HEK293 (cell line): Measurements from ENCODE around the gene WDR86.

Experiments
- CTCF ChIA-PET: fragments of 350-600 bp; formaldehyde crosslinking; extraction: SDS; loops from one replicate; lab custom pipeline; 2021; ENCODE audit warnings: antibody characterized with exemption; lab: Yijun Ruan, JAX
- POLR2A ChIA-PET: fragments of 300-600 bp; formaldehyde crosslinking; extraction: SDS; loops from one replicate; lab custom pipeline; 2020; ENCODE audit warnings: antibody characterized with exemption, inconsistent platforms; lab: Yijun Ruan, JAX
- H3K27ac ChIP-seq: fragments of 200-500 bp; sonication (Bioruptor generic); 2 replicates; pipeline ENCODE4 v1.5.1; 2014; ENCODE audit warnings: low read depth, low read length, control low read depth, inconsistent platforms; ENCODE audit errors: extremely low read depth
- H3K36me3 ChIP-seq, 2 experiments: fragments of 200-500 bp in 1 of 2; sonication (Bioruptor generic) in 1 of 2; 1 replicate in 1 of 2; 2 replicates in 1 of 2; pipeline ENCODE4 v1.5.1; 2014 to 2017; ENCODE audit warnings: inconsistent platforms in 2 of 2, low read length in 2 of 2; ENCODE audit not compliant: control insufficient read depth in 2 of 2, insufficient read depth in 1 of 2
- H3K4me1 ChIP-seq: fragments of 200-500 bp; sonication (Bioruptor generic); 2 replicates; pipeline ENCODE4 v1.5.1; 2014; ENCODE audit warnings: mild to moderate bottlenecking, low read length, inconsistent platforms; ENCODE audit not compliant: control insufficient read depth, insufficient read depth
- H3K4me3 ChIP-seq: 2 replicates; pipeline ENCODE4 v1.5.1; 2011; ENCODE audit warnings: low read depth, mild to moderate bottlenecking, control low read depth, low read length, moderate library complexity
- H3K9me3 ChIP-seq: fragments of 200-500 bp; sonication (Bioruptor generic); 2 replicates; pipeline ENCODE4 v1.5.1; 2014; ENCODE audit warnings: low read depth, low read length, inconsistent platforms; ENCODE audit not compliant: control insufficient read depth, insufficient read depth
- FEZF1 ChIP-seq: fragments of 450-650 bp; formaldehyde crosslinking; IDR thresholded peaks from 2 replicates; pipeline ENCODE4 v1.5.1; 2016; ENCODE audit warnings: missing biosample characterization, missing genetic modification characterization
- HOXA7 ChIP-seq: sonication (generic); formaldehyde crosslinking; IDR thresholded peaks from 2 replicates; pipeline ENCODE4 v1.8.1; 2022; ENCODE audit warnings: missing genetic modification reagents, borderline replicate concordance
- KLF9 ChIP-seq: fragments of 450-650 bp; formaldehyde crosslinking; IDR thresholded peaks from 2 replicates; pipeline ENCODE4 v1.5.1; 2016; ENCODE audit warnings: missing biosample characterization, missing genetic modification characterization, low read depth
- PRDM1 ChIP-seq: fragments of 450-650 bp; formaldehyde crosslinking; IDR thresholded peaks from 2 replicates; pipeline ENCODE4; 2016; ENCODE audit warnings: missing biosample characterization, missing genetic modification characterization
- SETDB1 ChIP-seq: IDR thresholded peaks from one replicate; pipeline ENCODE4 v1.6.1; 2017; ENCODE audit warnings: mild to moderate bottlenecking, low read length, moderate library complexity, mixed read lengths; ENCODE audit not compliant: insufficient read length
- WT1 ChIP-seq: fragments of 450-650 bp; formaldehyde crosslinking; IDR thresholded peaks from 2 replicates; pipeline ENCODE4 v1.5.1; 2016; ENCODE audit warnings: missing biosample characterization, missing genetic modification characterization
- ZBTB1 ChIP-seq: fragments of 450-650 bp; formaldehyde crosslinking; IDR thresholded peaks from 2 replicates; pipeline ENCODE4 v1.5.1; 2016; ENCODE audit warnings: missing biosample characterization, missing genetic modification characterization
- ZBTB10 ChIP-seq: fragments of 450-650 bp; formaldehyde crosslinking; IDR thresholded peaks from 2 replicates; pipeline ENCODE4 v1.5.1; 2016; ENCODE audit warnings: missing biosample characterization, missing genetic modification characterization
- ZEB2 ChIP-seq: fragments of 450-650 bp; formaldehyde crosslinking; IDR thresholded peaks from 2 replicates; pipeline ENCODE4 v1.5.1; 2016; ENCODE audit warnings: missing biosample characterization, missing genetic modification characterization
- ZNF121 ChIP-seq: fragments of 450-650 bp; formaldehyde crosslinking; IDR thresholded peaks from 2 replicates; pipeline ENCODE4 v1.5.1; 2016; ENCODE audit warnings: missing biosample characterization, missing genetic modification characterization
- ZNF138 ChIP-seq: fragments of 450-650 bp; formaldehyde crosslinking; IDR thresholded peaks from 2 replicates; pipeline ENCODE4 v1.5.1; 2016; ENCODE audit warnings: missing biosample characterization, missing genetic modification characterization, borderline replicate concordance
- ZNF362 ChIP-seq: fragments of 450-650 bp; formaldehyde crosslinking; IDR thresholded peaks from 2 replicates; pipeline ENCODE4 v1.5.1; 2016; ENCODE audit warnings: missing biosample characterization, missing genetic modification characterization
- ZNF391 ChIP-seq: fragments of 450-650 bp; formaldehyde crosslinking; IDR thresholded peaks from 2 replicates; pipeline ENCODE4 v1.5.1; 2016; ENCODE audit warnings: low read depth, missing biosample characterization, missing genetic modification characterization, borderline replicate concordance
- ZNF488 ChIP-seq: fragments of 450-650 bp; formaldehyde crosslinking; IDR thresholded peaks from 2 replicates; pipeline ENCODE4 v1.5.1; 2016; ENCODE audit warnings: missing biosample characterization, missing genetic modification characterization
- ZNF621 ChIP-seq: fragments of 450-650 bp; formaldehyde crosslinking; IDR thresholded peaks from 2 replicates; pipeline ENCODE4 v1.5.1; 2017; ENCODE audit warnings: missing biosample characterization, missing genetic modification characterization
- ZNF692 ChIP-seq: fragments of 450-650 bp; formaldehyde crosslinking; IDR thresholded peaks from 2 replicates; pipeline ENCODE4 v1.5.1; 2016; ENCODE audit warnings: missing biosample characterization, missing genetic modification characterization
- ZNF785 ChIP-seq: fragments of 450-650 bp; formaldehyde crosslinking; IDR thresholded peaks from 2 replicates; pipeline ENCODE4 v1.5.1; 2016; ENCODE audit warnings: missing biosample characterization, missing genetic modification characterization
- ZSCAN4 ChIP-seq: fragments of 450-650 bp; formaldehyde crosslinking; IDR thresholded peaks from 2 replicates; pipeline ENCODE4 v1.5.1; 2017; ENCODE audit warnings: missing biosample characterization, missing genetic modification characterization
- TF ChIP-seq, protein P1 (sequence below): fragments of 450-650 bp; formaldehyde crosslinking; IDR thresholded peaks from 2 replicates; pipeline ENCODE4 v1.5.0; 2017; ENCODE audit warnings: missing biosample characterization, missing genetic modification characterization, borderline replicate concordance

The WDR86 gene

GRCh38 chr7:151366166-151366879, 43.5 kb downstream of the WDR86 start:
- Histone ChIP-seq H3K4me3 (no peak overlapping the region), H3K27ac (no peak overlapping the region), H3K36me3 (peaks cover 15 to 50% of the 10 kb centered on the region in 2 experiments), H3K9me3 (no peaks in the 10 kb centered on the region)
- ChIA-PET POLR2A (no interaction called here), CTCF (interaction anchor here (0.6 to 1.2 kb wide), 12 partner anchors 13 to 415 kb away, joined by 3 to 5 read pairs (median 4); no protein-coding TSS in a partner anchor)
- TF ChIP-seq ZBTB1 (tag by site-specific recombination) (no peak), ZNF488 (tag by site-specific recombination) (no peak), ZEB2 (tag by site-specific recombination) (no peak), HOXA7 (CRISPR knock-in tag) (no peak), ZBTB10 (tag by site-specific recombination) (no peak), ZNF121 (tag by site-specific recombination) (no peak), ZNF692 (tag by site-specific recombination) (no peak), FEZF1 (tag by site-specific recombination) (no peak)
- TF ChIP-seq, all 188 proteins: peak for 0
- no peaks in the 10 kb centered on the region for H3K4me1 ChIP-seq

DNA sequence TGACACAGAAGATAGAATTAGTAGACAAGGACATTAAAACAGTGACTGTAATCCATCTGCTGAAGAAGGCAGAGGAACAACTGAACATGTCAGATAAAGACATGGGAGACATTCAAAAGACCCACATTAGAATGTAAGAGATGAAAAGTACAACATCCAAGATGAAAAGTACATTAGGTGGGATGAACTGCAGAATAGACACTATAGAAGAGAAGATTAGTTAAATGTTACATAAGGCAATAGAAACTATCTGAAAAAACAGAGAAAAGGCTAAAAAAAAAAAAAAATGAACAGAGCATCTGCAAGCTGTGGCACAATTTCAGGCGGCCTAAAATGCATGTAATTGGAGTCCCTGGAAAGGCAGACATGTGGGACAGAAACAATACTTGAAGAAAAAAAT, 46.7 kb downstream of the WDR86 start:
- no peaks in the 10 kb centered on the region for H3K9me3 ChIP-seq
- H3K36me3 ChIP-seq: peaks cover 11 to 43% of the 10 kb centered on the region in 2 experiments
- no peak overlapping the region for H3K27ac ChIP-seq
- H3K4me3 ChIP-seq: no peak overlapping the region
- CTCF ChIA-PET: interaction anchor here (0.6 to 1.6 kb wide), 5 partner anchors 10 to 572 kb away, joined by 3 to 7 read pairs (median 4); no protein-coding TSS in a partner anchor
- no peaks in the 10 kb centered on the region for H3K4me1 ChIP-seq
- POLR2A ChIA-PET: no interaction called here
- no peak for TF ChIP-seq WT1 (tag by site-specific recombination)
- no peak for TF ChIP-seq ZNF621
- TF ChIP-seq SETDB1: peak; percentile 59
- 0 out of 2 replicates have a peak, but pooled peaks have one; percentile 48 for TF ChIP-seq ZNF362 (tag by site-specific recombination)

GRCh38 chr7:151361193-151361959, 48.5 kb downstream of the WDR86 start:
- Histone ChIP-seq H3K27ac (no peak overlapping the region), H3K36me3 (peaks cover 26 to 59% of the 10 kb centered on the region in 2 experiments), H3K4me1 (no peaks in the 10 kb centered on the region), H3K9me3 (no peaks in the 10 kb centered on the region), H3K4me3 (no peak overlapping the region)
- POLR2A ChIA-PET: no interaction called here
- CTCF ChIA-PET: interaction anchor here (1.0 to 1.6 kb wide), 3 partner anchors 11 to 422 kb away, joined by 3 to 7 read pairs (median 4); no protein-coding TSS in a partner anchor
- TF ChIP-seq KLF9: no peak
- TF ChIP-seq ZNF138: no peak
- no peak for TF ChIP-seq ZSCAN4 (tag by site-specific recombination)
- TF ChIP-seq, protein P1, sequence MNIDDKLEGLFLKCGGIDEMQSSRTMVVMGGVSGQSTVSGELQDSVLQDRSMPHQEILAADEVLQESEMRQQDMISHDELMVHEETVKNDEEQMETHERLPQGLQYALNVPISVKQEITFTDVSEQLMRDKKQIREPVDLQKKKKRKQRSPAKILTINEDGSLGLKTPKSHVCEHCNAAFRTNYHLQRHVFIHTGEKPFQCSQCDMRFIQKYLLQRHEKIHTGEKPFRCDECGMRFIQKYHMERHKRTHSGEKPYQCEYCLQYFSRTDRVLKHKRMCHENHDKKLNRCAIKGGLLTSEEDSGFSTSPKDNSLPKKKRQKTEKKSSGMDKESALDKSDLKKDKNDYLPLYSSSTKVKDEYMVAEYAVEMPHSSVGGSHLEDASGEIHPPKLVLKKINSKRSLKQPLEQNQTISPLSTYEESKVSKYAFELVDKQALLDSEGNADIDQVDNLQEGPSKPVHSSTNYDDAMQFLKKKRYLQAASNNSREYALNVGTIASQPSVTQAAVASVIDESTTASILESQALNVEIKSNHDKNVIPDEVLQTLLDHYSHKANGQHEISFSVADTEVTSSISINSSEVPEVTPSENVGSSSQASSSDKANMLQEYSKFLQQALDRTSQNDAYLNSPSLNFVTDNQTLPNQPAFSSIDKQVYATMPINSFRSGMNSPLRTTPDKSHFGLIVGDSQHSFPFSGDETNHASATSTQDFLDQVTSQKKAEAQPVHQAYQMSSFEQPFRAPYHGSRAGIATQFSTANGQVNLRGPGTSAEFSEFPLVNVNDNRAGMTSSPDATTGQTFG (tag by site-specific recombination): no peak
- TF ChIP-seq ZNF391 (tag by site-specific recombination): no peak
- no peak for TF ChIP-seq PRDM1 (tag by site-specific recombination)
- TF ChIP-seq ZNF785 (tag by site-specific recombination): no peak
